ENCODE measurements around the gene LBP. TPM values are rescaled to one million over a fixed set of nuclear protein-coding genes. Genes with fewer than 3 reads are reported as not detected.

LBP gene
- total and polyA plus RNA-seq, 2 donors (not counting 1 experiment from before 2014, with no cell fraction given): 0.08 to 0.17 TPM

GRCh38 chr20:38308047-38308438, 38.2 kb upstream of the LBP start:
- Histone ChIP-seq H3K9me3 (ENCODE audit: control insufficient read depth, insufficient read depth, low read depth, low read length) (no peaks in the 10 kb centered on the region), H3K27me3 (ENCODE audit: control insufficient read depth, insufficient read depth, low read length) (peaks cover 18% of the 10 kb centered on the region), H3K9ac (ENCODE audit: insufficient read depth, low read length) (no peak overlapping the region), H3K79me2 (ENCODE audit: control insufficient read depth, insufficient read depth, low read length) (no peaks in the 10 kb centered on the region), H4K20me1 (ENCODE audit: control insufficient read depth, extremely low read depth, insufficient read depth, low read length) (no peaks in the 10 kb centered on the region), H2AFZ (ENCODE audit: low read length) (no peak overlapping the region), H3K36me3 (ENCODE audit: control insufficient read depth, insufficient read depth, low read length) (no peaks in the 10 kb centered on the region), H3K4me2 (ENCODE audit: extremely low read depth, insufficient read depth, low read length) (no peak overlapping the region), H3K27ac (ENCODE audit: insufficient read depth, low read length) (no peak overlapping the region), H3K4me1 (ENCODE audit: control insufficient read depth, extremely low read depth, insufficient read depth, low read length) (no peaks in the 10 kb centered on the region), H3K4me3 (replicated peaks in 1 of 4; ENCODE audit: control extremely low read depth in 1 of 4, insufficient read depth in 1 of 4, low read depth in 3 of 4, low read length in 4 of 4) (no peak overlapping the region)
- no peak for DNase-seq (ENCODE audit: low read depth in 2 of 2)
- no peak for TF ChIP-seq EZH2 (IDR thresholded peaks at IDR 0.05; ENCODE audit: low read length, missing control alignments)
- no peak for TF ChIP-seq CTCF (conservative IDR thresholded peaks at IDR 0.05 in 1 of 2, IDR thresholded peaks at IDR 0.05 in 1 of 2; ENCODE audit: low read depth in 1 of 2, low read length in 2 of 2)

GRCh38 chr20:38308447-38308846, 37.8 kb upstream of the LBP start:
- Histone ChIP-seq H3K4me2 (ENCODE audit: extremely low read depth, insufficient read depth, low read length) (no peak overlapping the region), H3K4me3 (replicated peaks in 1 of 4; ENCODE audit: control extremely low read depth in 1 of 4, insufficient read depth in 1 of 4, low read depth in 3 of 4, low read length in 4 of 4) (no peak overlapping the region), H3K36me3 (ENCODE audit: control insufficient read depth, insufficient read depth, low read length) (no peaks in the 10 kb centered on the region), H3K27me3 (ENCODE audit: control insufficient read depth, insufficient read depth, low read length) (peaks cover 15% of the 10 kb centered on the region), H3K4me1 (ENCODE audit: control insufficient read depth, extremely low read depth, insufficient read depth, low read length) (no peaks in the 10 kb centered on the region), H4K20me1 (ENCODE audit: control insufficient read depth, extremely low read depth, insufficient read depth, low read length) (no peaks in the 10 kb centered on the region), H3K79me2 (ENCODE audit: control insufficient read depth, insufficient read depth, low read length) (no peaks in the 10 kb centered on the region), H3K9ac (ENCODE audit: insufficient read depth, low read length) (no peak overlapping the region), H3K27ac (ENCODE audit: insufficient read depth, low read length) (no peak overlapping the region), H2AFZ (ENCODE audit: low read length) (no peak overlapping the region), H3K9me3 (ENCODE audit: control insufficient read depth, insufficient read depth, low read depth, low read length) (no peaks in the 10 kb centered on the region)
- TF ChIP-seq EZH2 (IDR thresholded peaks at IDR 0.05; ENCODE audit: low read length, missing control alignments) (no peak), CTCF (conservative IDR thresholded peaks at IDR 0.05 in 1 of 2, IDR thresholded peaks at IDR 0.05 in 1 of 2; ENCODE audit: low read depth in 1 of 2, low read length in 2 of 2) (no peak)
- DNase-seq (ENCODE audit: low read depth in 2 of 2): no peak

GRCh38 chr20:38311091-38311490, 35.2 kb upstream of the LBP start:
- Histone ChIP-seq H3K79me2 (ENCODE audit: control insufficient read depth, insufficient read depth, low read length) (no peaks in the 10 kb centered on the region), H3K27me3 (ENCODE audit: control insufficient read depth, insufficient read depth, low read length) (peaks cover 10% of the 10 kb centered on the region), H4K20me1 (ENCODE audit: control insufficient read depth, extremely low read depth, insufficient read depth, low read length) (no peaks in the 10 kb centered on the region), H3K36me3 (ENCODE audit: control insufficient read depth, insufficient read depth, low read length) (no peaks in the 10 kb centered on the region), H3K9me3 (ENCODE audit: control insufficient read depth, insufficient read depth, low read depth, low read length) (no peaks in the 10 kb centered on the region), H3K4me1 (ENCODE audit: control insufficient read depth, extremely low read depth, insufficient read depth, low read length) (no peaks in the 10 kb centered on the region), H3K9ac (ENCODE audit: insufficient read depth, low read length) (no peak overlapping the region), H2AFZ (ENCODE audit: low read length) (no peak overlapping the region), H3K4me2 (ENCODE audit: extremely low read depth, insufficient read depth, low read length) (no peak overlapping the region), H3K4me3 (replicated peaks in 1 of 4; ENCODE audit: control extremely low read depth in 1 of 4, insufficient read depth in 1 of 4, low read depth in 3 of 4, low read length in 4 of 4) (no peak overlapping the region), H3K27ac (ENCODE audit: insufficient read depth, low read length) (no peak overlapping the region)
- DNase-seq (ENCODE audit: low read depth in 2 of 2): no peak
- no peak for TF ChIP-seq EZH2 (IDR thresholded peaks at IDR 0.05; ENCODE audit: low read length, missing control alignments)
- TF ChIP-seq CTCF (conservative IDR thresholded peaks at IDR 0.05 in 1 of 2, IDR thresholded peaks at IDR 0.05 in 1 of 2; ENCODE audit: low read depth in 1 of 2, low read length in 2 of 2): no peak

All from fibroblast of lung (primary cell).